Measurements from ENCODE around the gene DNAAF3.
"Not testable (repeated sequence)": the region's sequence is repeated elsewhere in the genome, so short reads cannot be mapped to it uniquely, and the experiment has no call there.

Gene DNAAF3

DNA sequence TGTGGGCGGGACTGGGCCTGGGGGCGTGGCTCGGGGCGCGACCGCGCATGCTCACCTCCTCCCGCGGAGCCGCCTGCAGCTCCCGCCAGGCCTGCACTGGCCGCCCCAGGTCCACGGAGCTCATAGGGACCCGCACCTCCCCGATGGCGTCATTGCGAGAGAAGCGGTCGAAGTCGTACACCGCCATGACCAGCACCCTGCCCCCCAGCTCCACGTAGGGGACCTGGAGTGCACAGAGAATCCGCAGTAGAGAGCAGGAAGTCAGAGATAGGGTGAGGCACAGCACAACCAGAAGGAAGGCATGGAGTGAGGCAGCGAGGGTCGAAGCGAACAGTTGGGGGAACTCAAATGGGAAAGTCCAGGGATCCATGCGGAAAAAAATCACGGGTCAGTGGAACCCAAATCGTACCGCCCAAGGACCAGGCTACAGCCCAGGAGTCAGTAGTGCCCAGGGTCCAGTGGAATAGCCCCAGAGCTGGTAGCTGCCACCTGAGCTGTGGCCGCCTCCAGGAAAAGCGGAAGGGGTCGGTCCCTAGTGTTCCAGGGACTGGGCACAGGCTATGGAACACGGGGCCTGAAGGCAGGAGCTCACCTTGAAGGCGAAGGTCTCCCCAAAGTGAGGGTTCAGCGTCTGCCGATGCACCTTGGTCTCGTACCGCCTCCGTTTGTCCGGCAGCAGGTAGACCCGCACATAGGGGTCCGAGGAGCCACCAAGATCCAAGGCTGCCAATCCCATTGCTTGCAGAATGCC lies 8.9 kb upstream of the DNAAF3 start:
- DNase-seq: no peak

DNA sequence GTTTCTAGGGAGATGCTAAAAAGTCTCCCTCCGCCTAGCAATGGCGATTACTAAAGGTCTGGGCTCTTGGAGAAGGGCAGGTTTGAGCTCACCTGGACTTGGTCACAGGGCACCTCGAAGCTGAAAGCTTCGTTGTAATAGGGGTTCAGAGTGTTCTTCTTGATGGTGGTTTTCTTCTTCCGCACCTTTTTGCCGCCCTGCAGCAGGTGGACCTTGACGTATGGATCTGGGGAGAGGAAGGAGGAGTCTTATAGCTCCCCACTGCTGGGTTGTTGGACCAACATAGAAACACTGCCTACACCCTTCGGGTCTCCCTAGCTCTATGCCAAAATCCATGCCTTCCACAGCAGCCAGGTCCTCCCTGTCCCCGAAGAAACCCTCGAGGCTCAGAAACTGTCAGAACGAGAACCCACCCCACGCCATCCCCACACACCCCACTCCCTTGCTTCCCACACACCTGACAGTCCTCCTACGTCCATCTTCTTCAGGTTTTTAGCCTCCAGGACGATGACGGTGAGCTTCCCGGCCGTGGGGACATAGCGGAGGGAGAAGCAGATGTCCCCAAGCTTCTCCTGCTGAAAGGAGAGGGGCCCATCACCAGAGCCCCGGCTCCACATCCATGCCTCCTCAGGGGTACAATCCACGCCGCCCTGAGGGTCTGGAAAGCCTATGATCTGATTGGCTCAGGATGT lies 8.2 kb upstream of the DNAAF3 start:
- DNase-seq: no peak

- DNase-seq: peak; percentile 61
Measured at GRCh38 chr19:55173714-55174409, 7.4 kb upstream of the DNAAF3 start.

GRCh38 chr19:55173186-55173713 lies 6.8 kb upstream of the DNAAF3 start:
- no peak for DNase-seq

GRCh38 chr19:55172741-55173140 lies 6.3 kb upstream of the DNAAF3 start:
- no peak for DNase-seq

DNA sequence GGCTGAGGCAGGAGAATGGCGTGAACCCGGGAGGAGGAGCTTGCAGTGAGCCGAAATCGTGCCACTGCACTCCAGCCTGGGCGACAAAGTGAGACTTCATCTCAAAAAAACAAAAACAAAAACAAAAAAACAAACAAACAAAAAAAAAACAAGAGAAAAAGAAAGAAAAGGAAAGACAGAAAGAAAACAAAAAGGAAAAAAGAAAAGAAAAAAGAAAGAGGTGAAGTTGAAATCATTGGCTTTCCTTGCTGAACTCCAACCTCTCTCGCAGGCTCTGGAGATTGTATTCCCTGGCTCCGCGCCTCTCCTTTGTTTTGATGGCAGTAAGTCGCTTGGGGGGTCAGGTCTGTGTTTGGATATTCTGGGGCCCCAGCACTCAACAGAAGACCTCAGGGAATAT lies 5.9 kb upstream of the DNAAF3 start:
- DNase-seq: not testable (repeated sequence)

DNA sequence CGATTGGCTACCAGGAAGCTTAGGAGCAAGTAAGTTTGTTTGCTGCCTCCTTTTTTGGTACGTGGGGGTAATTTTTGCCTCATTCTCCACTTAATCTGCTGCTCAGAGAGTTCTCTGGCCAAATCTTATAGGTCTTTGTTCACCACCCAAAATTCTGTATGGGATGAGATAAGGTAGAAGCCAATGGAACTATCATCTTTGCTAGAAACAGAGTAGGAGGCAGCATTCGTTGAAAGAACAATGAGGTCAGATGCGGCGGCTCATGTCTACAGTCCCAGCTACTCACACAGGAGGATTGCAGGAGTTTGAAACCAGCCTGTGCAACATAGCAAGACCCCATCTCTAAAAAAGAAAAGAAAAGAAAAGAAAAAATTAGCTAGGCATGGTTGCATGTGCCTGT lies 5.0 kb upstream of the DNAAF3 start:
- no peak for DNase-seq

GRCh38 chr19:55169136-55169535 lies 2.7 kb upstream of the DNAAF3 start:
- no peak for DNase-seq

DNA sequence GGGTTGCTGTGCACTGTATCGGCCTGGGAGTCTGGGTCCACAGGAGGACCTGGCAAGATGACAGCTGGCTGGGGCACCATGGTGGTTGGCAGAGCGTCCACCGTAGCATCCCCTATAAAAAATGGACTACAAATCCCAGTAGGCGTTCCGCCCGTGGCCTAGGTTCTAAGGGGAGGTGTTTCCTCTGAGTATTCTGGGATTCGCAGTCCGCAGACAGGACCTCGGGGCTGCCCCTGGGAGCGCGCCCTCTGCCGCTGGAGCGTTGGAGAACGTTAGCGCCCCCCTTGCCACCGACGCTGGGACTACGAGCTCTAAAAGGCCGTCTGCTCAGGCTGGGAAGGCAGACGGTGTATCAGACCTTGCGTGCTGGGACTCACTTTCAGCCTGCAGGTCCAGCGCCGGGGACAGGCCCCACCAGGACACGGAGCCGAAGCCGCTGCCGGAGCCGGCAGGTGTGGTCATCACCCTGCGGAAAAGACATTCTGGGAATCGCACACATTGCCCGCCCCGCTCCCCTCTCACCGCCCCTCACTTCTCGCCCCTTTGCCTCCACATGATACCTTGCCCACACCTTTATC lies 372 bp downstream of the DNAAF3 start:
- DNase-seq: no peak

DNA sequence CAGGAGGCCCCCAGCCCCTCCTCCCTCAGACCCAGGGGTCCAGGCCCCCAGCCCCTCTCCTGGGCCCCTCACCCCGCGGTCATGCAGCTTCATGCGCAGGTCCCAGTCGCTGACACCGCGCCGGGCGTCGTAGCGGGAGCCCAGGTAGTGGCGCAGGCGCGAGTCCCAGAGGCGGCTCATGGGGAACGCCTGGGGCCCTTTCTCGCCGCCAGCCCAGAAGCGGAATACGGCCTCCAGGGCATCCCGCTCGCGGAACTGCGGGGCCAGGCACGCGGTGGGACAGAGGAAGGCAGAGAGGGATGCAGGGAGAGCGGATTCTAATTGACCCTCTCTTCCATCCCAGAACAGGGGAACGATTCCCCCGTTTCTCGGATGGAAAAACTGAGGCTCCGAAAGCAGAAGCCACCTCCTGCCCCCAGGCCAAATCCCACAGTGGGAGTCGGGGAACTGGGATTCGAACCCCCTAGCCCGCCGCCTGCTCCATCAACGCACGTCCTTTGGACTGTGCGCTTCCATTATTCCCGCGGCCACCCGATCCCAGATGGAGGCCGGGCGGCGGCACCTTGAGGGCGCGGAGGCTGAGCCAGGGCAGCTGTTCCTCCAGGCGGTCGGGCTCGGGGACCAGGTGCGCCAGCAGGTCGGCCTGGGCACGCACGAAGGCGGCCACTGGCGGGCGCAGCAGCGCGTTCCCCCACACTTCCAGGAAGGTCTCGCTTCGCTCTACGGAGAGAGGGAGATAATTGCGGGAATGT lies 4.7 kb downstream of the DNAAF3 start:
- DNase-seq: no peak

- DNase-seq: no peak
Measured at GRCh38 chr19:55160986-55161365, 5.4 kb downstream of the DNAAF3 start.

DNA sequence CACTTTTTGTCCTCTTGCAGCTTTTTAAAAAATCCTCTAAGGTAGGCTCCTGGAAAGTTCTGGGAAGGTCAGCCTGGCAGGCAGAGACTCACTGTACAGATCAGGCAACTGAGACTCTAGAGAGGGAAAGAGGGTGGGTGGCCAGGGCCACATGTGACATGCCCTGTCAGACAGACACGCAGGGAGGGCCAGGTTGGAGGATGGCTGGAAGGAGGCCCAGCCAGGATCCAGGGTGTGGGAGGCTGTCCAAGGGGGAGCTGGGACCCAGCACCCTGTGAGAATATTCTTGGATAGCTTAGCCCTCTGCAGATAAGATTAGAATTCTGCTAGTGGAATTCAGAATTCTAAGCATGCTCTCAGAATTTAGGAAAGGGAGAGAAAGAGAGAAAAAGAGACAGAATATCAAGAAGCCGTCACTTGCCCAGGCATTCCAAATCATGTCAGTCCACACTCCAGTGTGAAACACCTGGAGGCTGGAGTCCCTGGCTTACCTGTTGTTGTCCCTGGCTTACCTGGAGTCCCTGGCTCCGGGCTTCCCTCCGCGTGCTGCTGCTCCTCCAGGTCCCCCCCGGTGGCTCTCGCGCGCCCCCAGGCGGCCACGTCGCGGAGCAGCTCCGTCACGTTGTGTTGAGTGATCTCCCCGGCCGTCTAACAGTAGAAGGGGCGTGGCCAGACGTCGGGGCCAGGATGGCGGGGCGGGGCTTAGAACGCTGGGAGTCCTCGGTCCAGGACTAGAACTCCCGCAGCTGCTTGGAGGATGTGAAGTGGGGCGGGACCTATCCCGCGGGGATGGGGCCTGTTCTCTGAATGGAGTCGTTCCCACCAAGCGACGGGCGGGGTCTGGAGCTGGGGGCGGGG lies 6.1 kb downstream of the DNAAF3 start:
- DNase-seq: peak; percentile 82

- DNase-seq: peak; percentile 59
Measured at GRCh38 chr19:55158848-55159749, 7.3 kb downstream of the DNAAF3 start.

GRCh38 chr19:55158423-55158822 lies 8.0 kb downstream of the DNAAF3 start:
- DNase-seq: no peak

- DNase-seq: no peak
Measured at GRCh38 chr19:55157064-55157908, 9.1 kb downstream of the DNAAF3 start, which contains the start of gene TNNI3. TNNI3 (minus strand) TSS chr19:55157732; CDS start chr19:55157589, 143 bp downstream.

DNA sequence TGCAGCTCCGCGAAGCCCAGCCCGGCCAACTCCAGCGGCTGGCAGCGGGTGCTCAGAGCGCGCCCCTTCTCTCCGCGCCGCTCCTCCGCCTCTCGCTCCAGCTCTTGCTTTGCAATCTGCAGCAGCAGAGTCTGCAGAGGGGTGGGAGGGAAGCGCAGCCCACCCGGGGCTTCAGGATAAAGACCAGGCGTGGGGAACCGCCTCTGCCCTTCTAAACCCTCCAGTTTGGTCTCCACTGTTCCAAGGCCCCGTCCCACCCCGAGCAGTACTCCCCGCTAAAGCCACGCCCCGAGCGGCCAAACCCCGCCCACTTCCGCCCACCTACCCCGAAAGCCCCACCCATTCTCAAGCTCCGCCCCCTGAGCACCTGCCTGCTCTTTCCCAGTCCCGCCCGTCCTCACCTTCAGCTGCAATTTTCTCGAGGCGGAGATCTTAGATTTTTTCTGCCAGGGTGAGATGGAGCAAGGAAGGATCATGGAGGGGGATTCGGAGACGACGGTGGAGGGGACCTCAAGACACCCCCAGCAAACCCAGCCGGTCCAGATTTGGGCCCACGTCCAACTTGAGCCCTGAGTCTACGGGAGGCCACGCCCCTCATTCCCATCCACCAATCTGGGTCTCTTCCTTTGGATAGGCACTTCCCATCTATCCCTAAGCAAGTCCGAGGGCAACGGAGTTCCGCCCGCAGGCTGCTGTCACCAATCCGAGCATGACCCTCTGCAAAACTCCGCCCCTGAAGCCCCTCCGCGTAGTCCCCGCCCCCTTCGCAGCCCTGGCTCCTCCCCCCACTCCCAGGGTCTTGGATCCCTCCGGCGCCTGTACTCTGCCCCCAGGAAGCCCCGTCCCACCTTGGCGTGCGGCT lies 10.0 kb downstream of the DNAAF3 start:
- no peak for DNase-seq

DNA sequence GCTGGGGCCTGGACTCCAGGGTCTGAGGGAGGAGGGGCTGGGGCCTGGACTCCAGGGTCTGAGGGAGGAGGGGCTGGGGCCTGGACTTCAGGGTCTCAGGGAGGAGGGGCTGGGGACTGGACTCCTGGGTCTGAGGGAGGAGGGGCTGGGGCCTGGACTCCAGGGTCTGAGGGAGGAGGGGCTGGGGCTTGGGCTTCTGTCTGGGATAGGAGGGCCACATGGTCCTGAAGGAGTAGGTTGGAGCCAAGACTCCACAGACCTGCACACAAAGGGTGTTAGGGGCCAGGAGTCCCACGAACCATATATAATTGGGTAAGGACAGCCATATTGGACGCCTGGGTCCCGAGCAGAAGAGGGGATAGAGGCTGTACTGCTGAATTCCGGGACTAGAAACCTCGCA lies 10.6 kb downstream of the DNAAF3 start:
- not testable (repeated sequence) for DNase-seq

DNA sequence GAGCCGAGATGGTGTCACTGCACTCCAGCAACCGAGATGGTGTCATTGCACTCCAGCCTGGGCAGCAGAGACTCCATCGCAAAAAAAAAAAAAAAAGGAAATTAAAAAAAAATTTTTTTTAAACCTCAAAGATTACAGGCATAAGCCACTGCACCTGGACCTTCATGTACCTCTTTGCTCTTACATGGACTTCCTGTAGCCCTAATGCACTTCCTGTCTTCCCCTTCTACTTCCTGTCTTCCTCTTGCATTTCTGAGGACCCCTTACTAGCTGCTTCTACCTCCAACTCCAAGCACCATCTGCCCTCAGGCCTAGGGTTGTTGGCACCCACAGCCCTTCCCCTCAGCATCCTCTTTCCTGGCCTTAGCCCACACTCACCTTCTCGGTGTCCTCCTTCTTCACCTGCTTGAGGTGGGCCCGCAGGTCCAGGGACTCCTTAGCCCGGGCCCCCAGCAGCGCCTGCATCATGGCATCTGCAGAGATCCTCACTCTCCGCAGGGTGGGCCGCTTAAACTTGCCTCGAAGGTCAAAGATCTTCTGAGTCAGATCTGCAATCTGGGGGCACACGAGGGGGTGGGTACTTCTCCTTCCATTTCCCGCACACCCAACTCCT lies 12.7 kb downstream of the DNAAF3 start:
- no peak for DNase-seq

All from T1000 (cell line).